ENCODE data around the gene MPP3. TPM values are rescaled to one million over a fixed set of nuclear protein-coding genes. Genes with fewer than 3 reads are reported as not detected.

Gene MPP3
- total and polyA plus RNA-seq, 4 donors, result 9.9 to 38.7 (median 24.6) TPM

- Histone ChIP-seq H3K9ac (ENCODE audit: insufficient read depth in 1 of 2, low read length in 2 of 2) (no peak overlapping the region), H3K4me1 (ENCODE audit: control insufficient read depth in 5 of 5, insufficient read depth in 5 of 5, low read length in 5 of 5) (peaks cover 0 to 7% (median 5%) of the 10 kb centered on the region in 5 donors), H3K27me3 (ENCODE audit: control insufficient read depth in 3 of 3, insufficient read depth in 3 of 3, low read length in 2 of 3) (peaks cover 0 to 3% (median 0%) of the 10 kb centered on the region in 3 donors), H3K27ac (ENCODE audit: low read depth in 1 of 2, low read length in 1 of 2) (no peak overlapping the region), H3K9me3 (ENCODE audit: control insufficient read depth in 4 of 4, insufficient read depth in 3 of 4, low read length in 3 of 4) (no peaks in the 10 kb centered on the region), H3K4me3 (no peak overlapping the region), H3K36me3 (ENCODE audit: control insufficient read depth in 4 of 4, insufficient read depth in 4 of 4, low read length in 4 of 4) (no peaks in the 10 kb centered on the region)
- ATAC-seq (ENCODE audit: insufficient read depth, low FRiP score) (no peak), DNase-seq (no peak)
- 90 to 96% methylated on average over 3 of the region's 3 CpGs for WGBS, 2 donors
- no peak for TF ChIP-seq CTCF (IDR thresholded peaks at IDR 0.05; ENCODE audit: control extremely low read depth, extremely low read depth)
These were observed 23.2 kb upstream of the MPP3 start for GRCh38 chr17:43856141-43856540.

- no peaks in the 10 kb centered on the region for H3K36me3 ChIP-seq (ENCODE audit: control insufficient read depth in 4 of 4, insufficient read depth in 4 of 4, low read length in 4 of 4)
- no peak for TF ChIP-seq CTCF (IDR thresholded peaks at IDR 0.05; ENCODE audit: control extremely low read depth, extremely low read depth)
- no peak for ATAC-seq (ENCODE audit: insufficient read depth, low FRiP score)
These were observed 22.1 kb upstream of the MPP3 start for GRCh38 chr17:43855061-43855460.

GRCh38 chr17:43854498-43854897 is 21.6 kb upstream of the MPP3 start:
- 76 to 79% methylated on average over 8 of the region's 8 CpGs for WGBS, 2 donors
- H3K27ac ChIP-seq (ENCODE audit: low read depth in 1 of 2, low read length in 1 of 2), result no peak overlapping the region

More at GRCh38 chr17:43855061-43855460, 22.1 kb upstream of the MPP3 start:
- Histone ChIP-seq H3K9ac (ENCODE audit: insufficient read depth in 1 of 2, low read length in 2 of 2) (no peak overlapping the region), H3K27me3 (ENCODE audit: control insufficient read depth in 3 of 3, insufficient read depth in 3 of 3, low read length in 2 of 3) (peaks cover 0 to 3% (median 0%) of the 10 kb centered on the region in 3 donors), H3K27ac (ENCODE audit: low read depth in 1 of 2, low read length in 1 of 2) (no peak overlapping the region), H3K4me1 (ENCODE audit: control insufficient read depth in 5 of 5, insufficient read depth in 5 of 5, low read length in 5 of 5) (peaks cover 0 to 7% (median 3%) of the 10 kb centered on the region in 5 donors), H3K9me3 (ENCODE audit: control insufficient read depth in 4 of 4, insufficient read depth in 3 of 4, low read length in 3 of 4) (no peaks in the 10 kb centered on the region), H3K4me3 (no peak overlapping the region)
- no peak for DNase-seq
- 91 to 92% methylated on average over 9 of the region's 9 CpGs for WGBS, 2 donors

More at GRCh38 chr17:43854498-43854897, 21.6 kb upstream of the MPP3 start:
- ATAC-seq (ENCODE audit: insufficient read depth, low FRiP score) (no peak), DNase-seq (no peak)
- no peaks in the 10 kb centered on the region for H3K9me3 ChIP-seq (ENCODE audit: control insufficient read depth in 4 of 4, insufficient read depth in 3 of 4, low read length in 3 of 4)
- H3K36me3 ChIP-seq (ENCODE audit: control insufficient read depth in 4 of 4, insufficient read depth in 4 of 4, low read length in 4 of 4), result no peaks in the 10 kb centered on the region
- no peak overlapping the region for H3K9ac ChIP-seq (ENCODE audit: insufficient read depth in 1 of 2, low read length in 2 of 2)
- H3K4me1 ChIP-seq (ENCODE audit: control insufficient read depth in 5 of 5, insufficient read depth in 5 of 5, low read length in 5 of 5), result peaks cover 0 to 7% (median 3%) of the 10 kb centered on the region in 5 donors
- peaks cover 0 to 3% (median 0%) of the 10 kb centered on the region in 3 donors for H3K27me3 ChIP-seq (ENCODE audit: control insufficient read depth in 3 of 3, insufficient read depth in 3 of 3, low read length in 2 of 3)
- no peak for TF ChIP-seq CTCF (IDR thresholded peaks at IDR 0.05; ENCODE audit: control extremely low read depth, extremely low read depth)
- H3K4me3 ChIP-seq, result no peak overlapping the region

All from lung (tissue), 12 donors.